Brain microvascular endothelial cell (primary cell): ENCODE data around the gene ITPK1.
A peak's percentile ranks its signal among the peaks of the same experiment; 100 is the strongest.
"Not testable (repeated sequence)": the region's sequence is repeated elsewhere in the genome, so short reads cannot be mapped to it uniquely, and the experiment has no call there.

Source experiments
- DNase-seq: peaks from one replicate; pipeline ENCODE4 v3.0.0-alpha.2; 2020
- H3K27ac ChIP-seq: fragments of 250-450 bp; sonication (Bioruptor Pico); 2 replicates; pipeline ENCODE4 v1.5.1; 2020; ENCODE audit warnings: mild to moderate bottlenecking, moderate library complexity
- H3K27me3 ChIP-seq: fragments of 250-450 bp; sonication (Bioruptor Pico); replicated peaks from 2 replicates; pipeline ENCODE4 v1.5.1; 2020; ENCODE audit warnings: mild to moderate bottlenecking
- H3K36me3 ChIP-seq: fragments of 250-450 bp; sonication (Bioruptor Pico); replicated peaks from 2 replicates; pipeline ENCODE4 v1.5.1; 2020; ENCODE audit warnings: mild to moderate bottlenecking
- H3K4me3 ChIP-seq: 2 replicates; pipeline ENCODE4 v1.5.1; 2011; ENCODE audit warnings: low read depth, mild to moderate bottlenecking, control low read depth, low read length, moderate library complexity
- in situ Hi-C: cut with HindIII; loops from 2 replicates; pipeline ENCODE4 v1.10.0; 2017; ENCODE audit warnings: low sequenced_read_pairs, low pct_ligation_motif_present
- TF ChIP-seq, protein P1 (sequence below): IDR thresholded peaks from 2 replicates; pipeline ENCODE4 v1.5.1; 2011; ENCODE audit warnings: low read depth, mild to moderate bottlenecking, moderate library complexity, low read length, control low read depth, inconsistent platforms; ENCODE audit errors: missing control alignments

The ITPK1 gene

DNA sequence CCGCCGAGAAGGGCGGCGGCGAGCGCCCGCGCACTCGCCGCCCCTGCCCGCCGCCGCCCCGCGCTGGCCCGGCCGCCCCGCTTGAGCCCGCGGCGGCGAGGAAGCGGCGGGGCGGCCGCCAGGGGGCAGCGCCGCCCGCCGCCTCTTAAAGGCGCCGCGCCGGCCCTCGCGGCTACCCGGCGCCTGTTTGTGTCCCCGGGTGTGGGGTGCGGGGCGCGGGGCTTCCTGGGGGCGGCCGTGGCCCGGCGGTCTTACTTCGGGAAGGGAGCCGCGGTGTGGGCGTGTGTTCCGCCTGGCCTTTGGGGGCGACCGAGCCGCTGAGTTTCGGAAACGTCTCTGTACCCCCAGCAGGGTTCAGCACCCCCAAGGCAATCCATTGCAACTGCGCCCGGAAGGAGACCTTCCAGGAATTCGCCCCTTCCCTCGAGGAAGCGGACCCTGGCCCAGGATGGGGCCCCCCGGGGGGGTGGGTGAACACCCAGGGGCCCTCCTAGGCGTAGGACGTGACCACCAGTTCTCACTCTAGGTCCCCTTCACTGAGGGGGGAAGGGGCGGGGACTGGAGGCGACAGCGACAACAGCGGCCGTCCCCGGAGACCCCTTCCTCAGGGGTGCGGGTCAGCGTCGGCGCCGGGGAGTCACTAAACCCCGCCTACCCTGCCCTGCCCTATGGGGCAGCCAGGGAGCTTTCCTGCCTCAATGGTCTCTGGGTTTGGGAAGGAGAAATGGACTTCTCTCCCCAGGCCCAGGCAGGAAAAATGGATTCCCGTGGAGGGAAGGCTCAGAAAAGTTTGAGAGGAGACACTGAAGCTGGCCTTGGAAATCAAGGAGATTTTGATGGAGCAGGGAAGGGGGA, at the start of gene ITPK1:
TSS of gene ITPK1 (minus strand) at position 105 of the 855 bp plus-strand sequence. CDS start 762 bp downstream, outside the sequence.
- in situ Hi-C loops, result no loop called here
- Histone ChIP-seq H3K27ac (peak within 1 kb of the TSS; percentile 11), H3K27me3 (no peaks in the 10 kb centered on the region), H3K36me3 (no peaks in the 10 kb centered on the region), H3K4me3 (peak within 1 kb of the TSS; percentile 60)
- TF ChIP-seq, protein P1, sequence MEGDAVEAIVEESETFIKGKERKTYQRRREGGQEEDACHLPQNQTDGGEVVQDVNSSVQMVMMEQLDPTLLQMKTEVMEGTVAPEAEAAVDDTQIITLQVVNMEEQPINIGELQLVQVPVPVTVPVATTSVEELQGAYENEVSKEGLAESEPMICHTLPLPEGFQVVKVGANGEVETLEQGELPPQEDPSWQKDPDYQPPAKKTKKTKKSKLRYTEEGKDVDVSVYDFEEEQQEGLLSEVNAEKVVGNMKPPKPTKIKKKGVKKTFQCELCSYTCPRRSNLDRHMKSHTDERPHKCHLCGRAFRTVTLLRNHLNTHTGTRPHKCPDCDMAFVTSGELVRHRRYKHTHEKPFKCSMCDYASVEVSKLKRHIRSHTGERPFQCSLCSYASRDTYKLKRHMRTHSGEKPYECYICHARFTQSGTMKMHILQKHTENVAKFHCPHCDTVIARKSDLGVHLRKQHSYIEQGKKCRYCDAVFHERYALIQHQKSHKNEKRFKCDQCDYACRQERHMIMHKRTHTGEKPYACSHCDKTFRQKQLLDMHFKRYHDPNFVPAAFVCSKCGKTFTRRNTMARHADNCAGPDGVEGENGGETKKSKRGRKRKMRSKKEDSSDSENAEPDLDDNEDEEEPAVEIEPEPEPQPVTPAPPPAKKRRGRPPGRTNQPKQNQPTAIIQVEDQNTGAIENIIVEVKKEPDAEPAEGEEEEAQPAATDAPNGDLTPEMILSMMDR, result peak; percentile 9
- DNase-seq, result no peak

DNA sequence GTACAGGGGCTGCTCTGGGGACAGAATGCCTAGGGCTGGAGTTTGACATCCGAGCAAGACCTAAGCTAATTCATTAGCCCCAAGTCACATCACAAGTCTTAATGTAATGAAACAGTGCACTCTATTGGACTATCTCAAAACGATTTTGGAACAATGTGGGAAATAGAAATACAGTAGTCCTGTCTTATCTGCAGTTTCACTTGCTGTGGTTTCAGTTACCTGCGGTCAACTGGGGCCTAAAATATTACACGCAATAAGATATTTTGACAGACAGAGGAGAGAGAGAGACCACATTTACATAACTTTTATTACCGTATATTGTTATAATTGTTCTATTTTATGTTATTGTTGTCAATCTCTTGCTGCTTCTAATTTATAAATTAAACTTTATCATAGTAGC, 47.8 kb upstream of the ITPK1 start:
- H3K27ac ChIP-seq, result no peak overlapping the region
- H3K4me3 ChIP-seq, result no peak overlapping the region
- no peaks in the 10 kb centered on the region for H3K27me3 ChIP-seq
- in situ Hi-C loops, result no loop called here
- DNase-seq, result no peak
- TF ChIP-seq, protein P1, result no peak
- H3K36me3 ChIP-seq, result no peaks in the 10 kb centered on the region

DNA sequence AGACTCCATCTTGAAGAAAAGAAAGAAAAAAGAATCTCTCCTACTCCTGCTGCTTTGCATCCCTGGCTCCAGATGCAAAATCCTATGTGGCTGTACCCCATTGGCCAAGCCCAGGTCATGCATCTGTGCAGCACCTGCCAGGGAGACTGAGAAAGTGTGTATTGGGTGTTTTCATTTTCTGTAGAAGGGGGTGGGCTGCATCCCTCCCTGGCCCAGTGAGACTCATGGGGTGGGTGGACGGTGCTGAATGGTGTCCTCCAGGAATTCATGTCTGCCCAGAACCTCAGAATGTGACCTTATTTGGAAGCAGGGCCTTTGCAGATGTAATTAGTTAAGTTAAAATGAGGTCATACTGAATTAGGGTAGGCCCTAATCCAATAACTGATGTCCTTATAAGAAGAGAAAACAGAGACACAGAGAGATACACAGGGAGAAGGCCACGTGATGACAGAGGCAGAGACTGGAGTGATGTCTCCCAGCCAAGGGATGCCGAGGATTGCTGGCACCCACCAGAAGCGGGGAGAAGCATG, 45.8 kb upstream of the ITPK1 start:
- DNase-seq, result no peak
- TF ChIP-seq, protein P1, result no peak
- Histone ChIP-seq H3K4me3 (no peak overlapping the region), H3K36me3 (no peaks in the 10 kb centered on the region), H3K27me3 (no peaks in the 10 kb centered on the region), H3K27ac (no peak overlapping the region)
- in situ Hi-C loops, result no loop called here

DNA sequence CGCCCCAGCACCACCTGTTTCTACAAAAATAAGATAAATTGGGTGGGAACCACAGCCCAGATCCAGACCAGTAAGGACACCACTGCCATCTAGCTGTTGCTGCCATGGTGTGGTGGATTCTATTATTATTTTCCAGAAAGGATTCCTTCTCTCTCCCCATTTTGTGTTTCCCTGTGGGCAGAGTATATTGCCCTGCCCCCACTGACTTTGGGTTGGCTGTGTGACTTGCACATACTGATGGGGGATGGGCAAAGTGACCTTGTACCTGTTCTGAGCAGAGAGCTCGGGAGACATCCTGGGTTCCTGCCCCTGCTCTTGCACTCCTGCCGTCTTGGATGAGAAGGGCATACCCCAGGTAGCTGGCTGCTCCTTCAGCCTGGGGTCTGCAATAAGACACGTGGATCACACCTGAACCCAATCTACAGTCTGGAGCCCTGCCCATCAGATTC, 44.7 kb upstream of the ITPK1 start:
- Histone ChIP-seq H3K4me3 (no peak overlapping the region), H3K27ac (no peak overlapping the region), H3K27me3 (no peaks in the 10 kb centered on the region), H3K36me3 (no peaks in the 10 kb centered on the region)
- peak; percentile 2 for DNase-seq
- TF ChIP-seq, protein P1, result peak; percentile 59
- in situ Hi-C loops, result no loop called here

DNA sequence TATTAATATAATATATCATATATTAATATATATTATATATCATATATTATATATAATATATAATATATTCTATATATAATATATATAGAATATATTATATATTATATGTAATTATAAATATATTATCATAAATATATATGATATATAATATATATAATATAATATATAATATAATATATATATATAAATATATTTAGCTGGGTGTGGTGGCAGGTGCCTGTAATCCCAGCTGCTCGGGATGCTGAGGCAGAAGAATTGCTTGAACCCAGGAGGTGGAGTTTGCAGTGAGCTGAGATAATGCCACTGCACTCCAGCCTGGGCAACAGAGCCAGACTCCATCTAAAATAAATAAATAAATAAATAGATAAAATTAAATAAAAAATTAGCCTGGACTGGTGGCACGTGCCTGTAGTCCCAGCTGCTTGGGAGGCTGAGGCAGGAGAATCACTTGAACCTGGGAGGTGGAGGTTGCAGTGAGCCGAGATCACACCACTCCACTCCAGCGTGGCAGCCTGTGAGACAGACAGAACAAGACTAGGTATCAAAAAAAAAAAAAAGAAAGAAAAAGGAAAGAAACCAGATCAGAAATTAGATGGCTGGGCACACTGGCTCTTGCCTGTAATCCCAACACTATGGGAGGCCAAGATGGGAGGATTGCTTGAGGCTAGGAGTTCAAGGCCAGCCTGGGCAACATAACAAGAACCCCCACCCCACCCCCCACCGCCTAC, 44.1 kb upstream of the ITPK1 start:
- H3K27ac ChIP-seq, DNase-seq, H3K4me3 ChIP-seq, in situ Hi-C loops, H3K36me3 ChIP-seq, H3K27me3 ChIP-seq: not testable (repeated sequence)

DNA sequence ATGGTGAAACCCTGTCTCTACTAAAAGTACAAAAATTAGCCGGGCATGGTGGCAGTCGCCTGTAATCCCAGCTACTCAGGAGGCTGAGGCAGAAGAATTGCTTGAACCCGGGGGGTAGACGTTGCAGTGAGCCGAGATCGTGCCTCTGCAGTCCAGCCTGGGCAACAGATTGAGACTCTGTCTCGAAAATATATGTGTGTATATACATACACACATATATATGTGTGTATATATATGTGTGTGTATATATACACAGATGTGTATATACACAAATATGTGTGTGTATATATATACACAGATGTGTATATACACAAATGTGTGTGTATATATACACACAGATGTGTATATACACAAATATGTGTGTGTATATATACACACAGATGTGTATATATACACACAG, 42.6 kb upstream of the ITPK1 start:
- H3K27ac ChIP-seq, H3K27me3 ChIP-seq, H3K4me3 ChIP-seq, in situ Hi-C loops, DNase-seq, H3K36me3 ChIP-seq: not testable (repeated sequence)
